ENCODE measurements around the gene SAFB. TPM values are rescaled to one million over a fixed set of nuclear protein-coding genes. Genes with fewer than 3 reads are reported as not detected.

Gene SAFB
- total RNA-seq, 1 donor from 2014 or later, result 92.9 TPM

DNA sequence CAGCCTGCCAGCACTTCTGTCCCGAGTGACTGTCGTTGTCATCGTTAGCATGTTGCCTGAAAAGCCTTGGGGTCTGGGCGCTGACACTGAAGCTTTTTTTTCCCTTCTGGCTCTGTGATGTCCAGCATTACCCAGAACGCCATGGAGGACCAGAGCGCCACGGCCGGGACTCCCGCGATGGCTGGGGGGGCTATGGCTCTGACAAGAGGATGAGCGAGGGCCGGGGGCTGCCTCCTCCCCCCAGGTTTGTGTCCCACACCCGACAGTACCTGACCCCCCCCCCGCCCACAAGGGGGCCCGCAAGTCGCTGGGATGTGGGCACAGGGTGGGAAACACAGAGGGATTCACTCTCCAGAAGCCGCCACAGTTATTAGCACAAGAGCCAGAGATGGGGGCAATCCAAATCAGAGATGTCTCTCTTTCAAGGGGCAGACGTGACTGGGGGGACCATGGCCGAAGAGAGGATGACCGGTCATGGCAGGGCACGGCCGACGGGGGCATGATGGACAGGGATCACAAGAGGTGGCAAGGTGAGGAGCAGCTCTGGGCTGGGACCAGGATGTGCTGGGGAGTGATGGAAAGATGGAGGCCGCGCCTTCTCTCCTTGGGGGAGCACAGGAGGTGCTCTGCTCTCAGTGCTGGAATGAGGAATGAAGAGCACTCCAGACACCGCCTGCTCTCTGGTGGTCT is 44.2 kb downstream of the SAFB start:
- DNase-seq (ENCODE audit: low spot score), result no peak

DNA sequence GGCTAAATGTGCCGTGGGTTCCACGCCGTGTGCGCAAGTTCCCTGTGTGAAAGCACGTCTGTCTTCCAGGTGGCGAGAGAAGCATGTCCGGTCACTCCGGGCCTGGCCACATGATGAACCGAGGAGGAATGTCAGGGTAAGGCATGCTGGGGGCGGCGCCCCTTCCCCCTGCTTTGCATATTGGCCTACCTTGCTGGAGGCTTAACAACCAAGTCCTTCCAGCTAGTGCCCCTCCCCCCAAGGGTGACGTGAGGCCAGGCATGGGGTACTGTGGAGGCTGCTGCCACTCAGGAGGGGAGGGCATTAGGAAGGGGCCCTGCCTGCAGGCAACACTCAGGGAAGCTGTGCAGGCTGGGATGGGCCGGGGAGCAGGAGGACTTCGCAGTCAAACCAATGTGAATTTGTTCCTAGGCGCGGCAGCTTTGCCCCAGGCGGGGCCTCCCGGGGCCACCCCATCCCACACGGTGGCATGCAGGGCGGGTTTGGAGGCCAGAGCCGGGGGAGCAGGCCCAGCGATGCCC is 44.9 kb downstream of the SAFB start:
- no peak for DNase-seq (ENCODE audit: low spot score)

GRCh38 chr19:5669212-5669611 is 46.3 kb downstream of the SAFB start:
- DNase-seq (ENCODE audit: low spot score), result no peak

GRCh38 chr19:5671600-5671999 is 48.7 kb downstream of the SAFB start:
- DNase-seq (ENCODE audit: low spot score), result no peak

DNA sequence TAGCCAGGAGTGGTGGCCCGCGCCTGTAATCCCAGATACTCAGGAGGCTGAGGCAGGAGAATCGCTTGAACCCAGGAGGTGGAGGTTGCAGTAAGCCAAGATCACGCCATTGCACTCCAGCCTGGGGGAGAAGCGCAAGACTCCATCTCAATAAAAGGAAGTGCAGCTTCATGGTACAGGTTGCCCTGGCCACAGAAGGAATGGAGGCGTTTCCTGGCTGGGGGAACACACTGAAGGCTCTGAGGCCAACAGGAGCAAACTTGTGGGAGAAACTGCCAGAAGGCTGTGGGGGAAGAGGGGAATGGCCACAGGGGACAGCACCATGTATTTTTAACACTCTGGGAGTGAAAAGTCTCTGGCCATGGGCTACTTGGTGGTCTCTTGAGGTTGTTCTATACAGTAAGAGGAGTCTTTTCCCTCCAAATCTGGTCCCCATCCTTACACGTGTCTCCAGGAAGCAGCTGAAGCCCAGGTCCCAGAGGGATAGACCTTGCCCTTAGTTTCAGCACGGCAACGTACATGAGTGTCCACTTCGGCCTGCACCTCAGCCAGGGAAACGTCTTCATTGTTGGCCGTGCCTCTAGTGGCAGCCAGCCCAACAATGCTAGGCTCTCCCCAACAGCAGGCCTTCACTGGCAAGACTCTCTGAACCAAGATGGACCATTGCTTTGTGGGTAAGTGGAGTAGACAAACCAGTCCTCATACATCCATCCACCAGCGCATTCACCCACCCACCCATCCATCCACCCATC is 50.0 kb downstream of the SAFB start:
- no peak for DNase-seq (ENCODE audit: low spot score)

- DNase-seq (ENCODE audit: low spot score), result no peak
Observed at GRCh38 chr19:5673752-5674151, 50.9 kb downstream of the SAFB start.

GRCh38 chr19:5674714-5675113 is 51.8 kb downstream of the SAFB start:
- no peak for DNase-seq (ENCODE audit: low spot score)

DNA sequence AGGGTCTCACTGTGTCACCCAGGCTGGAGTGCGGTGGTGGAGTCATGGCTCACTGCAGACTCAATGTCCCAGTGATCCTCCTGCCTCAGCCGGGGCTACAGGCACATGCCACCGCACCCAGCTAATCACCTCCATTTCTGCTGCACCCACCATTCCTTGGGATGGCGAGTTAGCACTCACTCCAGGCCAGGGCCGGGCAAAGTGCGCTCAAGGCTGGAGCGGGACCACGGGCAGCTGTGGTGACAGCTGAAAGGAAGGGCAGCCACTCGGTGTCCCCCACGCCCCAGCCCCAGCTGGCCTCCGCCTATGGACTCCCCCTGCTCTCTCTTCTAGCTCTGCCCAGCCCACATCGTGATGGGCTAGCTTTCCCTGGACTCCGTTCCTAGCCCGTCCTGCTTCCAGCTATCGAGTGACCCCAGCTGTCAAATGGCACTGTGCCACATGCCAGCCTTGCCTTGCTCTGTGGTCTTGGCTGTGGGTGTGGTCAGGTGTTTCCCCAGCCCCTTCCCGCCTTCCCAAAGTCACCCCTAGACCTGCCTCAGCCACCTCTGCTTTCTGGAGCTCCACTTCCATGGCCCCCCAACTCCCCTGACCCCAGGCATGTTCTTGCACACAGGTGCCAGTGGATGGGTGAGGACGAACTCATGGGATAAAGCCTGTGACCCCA is 53.4 kb downstream of the SAFB start:
- DNase-seq (ENCODE audit: low spot score), result no peak

GRCh38 chr19:5676772-5677105 is 53.9 kb downstream of the SAFB start:
- no peak for DNase-seq (ENCODE audit: low spot score)

- DNase-seq (ENCODE audit: low spot score), result no peak
Observed at GRCh38 chr19:5677136-5677535, 54.3 kb downstream of the SAFB start.

DNA sequence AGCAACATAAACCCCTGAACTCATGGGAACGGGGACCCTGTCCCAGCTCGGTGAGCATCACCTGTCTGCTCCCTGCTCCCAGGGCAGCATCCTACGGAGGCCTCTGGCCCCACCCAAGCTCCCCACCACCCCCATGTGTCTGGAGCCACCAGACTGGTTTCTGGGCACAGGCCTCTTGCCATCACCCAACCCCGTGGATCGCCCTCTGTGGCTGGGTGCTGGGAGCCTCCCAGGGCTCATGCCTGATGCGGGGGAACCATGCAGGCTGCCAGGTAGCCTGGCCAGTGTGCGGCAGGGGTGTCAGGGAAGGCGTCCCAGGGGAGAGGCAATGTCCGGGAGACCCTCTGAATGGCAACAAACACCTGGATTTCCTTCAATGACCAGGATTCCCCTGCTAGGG is 54.7 kb downstream of the SAFB start:
- DNase-seq (ENCODE audit: low spot score), result no peak

DNA sequence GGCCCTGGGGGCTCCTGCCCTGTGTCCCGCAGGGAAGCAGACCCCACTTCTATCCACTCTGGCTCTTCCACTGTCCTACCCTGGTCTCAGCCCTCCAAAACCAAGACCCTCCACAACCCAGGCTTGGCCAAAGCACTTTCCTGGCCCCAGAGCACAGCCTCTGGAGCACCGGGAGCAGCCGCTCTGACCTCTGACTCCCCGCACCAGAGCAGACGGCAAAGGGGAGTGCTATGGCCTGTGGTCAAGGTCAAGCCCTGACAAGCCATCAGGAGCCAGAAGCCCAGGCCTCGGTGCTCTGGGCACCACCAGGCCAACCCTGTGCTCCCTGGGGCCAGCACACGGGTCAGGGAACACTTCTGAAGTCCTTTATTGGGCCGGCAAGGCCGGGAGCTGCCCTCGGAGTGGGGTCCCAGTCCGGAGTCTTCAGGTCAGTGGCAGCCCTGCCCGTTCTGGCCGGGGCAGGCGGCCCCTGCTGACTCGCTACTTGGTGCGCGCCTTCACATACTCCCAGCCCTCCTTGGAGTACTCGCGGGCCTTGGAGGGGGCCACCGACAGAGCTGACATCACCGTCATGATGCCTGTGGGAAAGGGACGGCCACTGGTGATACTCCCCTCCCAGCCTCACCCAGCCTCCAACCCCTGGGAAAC is 55.3 kb downstream of the SAFB start:
- DNase-seq (ENCODE audit: low spot score), result no peak

GRCh38 chr19:5679289-5680083 is 56.6 kb downstream of the SAFB start:
- no peak for DNase-seq (ENCODE audit: low spot score)

DNA sequence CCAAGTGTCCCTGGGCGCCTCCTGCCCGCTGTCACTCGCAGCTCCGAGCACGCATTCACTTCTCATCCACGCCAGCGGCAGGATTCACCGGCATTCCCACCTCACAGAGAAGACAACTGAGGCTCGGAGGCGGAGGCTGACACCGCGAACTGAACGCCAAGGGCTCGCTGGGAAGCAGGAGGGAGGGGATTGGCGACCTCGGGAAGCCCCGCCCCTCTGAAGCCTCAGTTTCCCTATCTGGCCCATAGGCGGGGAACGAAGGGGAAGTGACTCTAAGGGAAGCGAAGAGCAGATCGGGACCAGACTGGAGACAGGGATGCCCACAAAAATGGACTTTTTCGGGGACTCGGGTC is 57.2 kb downstream of the SAFB start:
- DNase-seq (ENCODE audit: low spot score), result no peak

- peak; percentile 99 for DNase-seq (ENCODE audit: low spot score)
Observed at GRCh38 chr19:5680437-5681368, 57.8 kb downstream of the SAFB start, which contains the start of the genes HSD11B1L and MICOS13. TSS of gene HSD11B1L (plus strand) at chr19:5681027. CDS start at chr19:5684833, 3,806 bp downstream. TSS of gene MICOS13 (minus strand) at chr19:5680516. CDS start at chr19:5680486, 30 bp downstream.

- no peak for DNase-seq (ENCODE audit: low spot score)
Observed at GRCh38 chr19:5681391-5682106, 58.7 kb downstream of the SAFB start.

- no peak for DNase-seq (ENCODE audit: low spot score)
Observed at GRCh38 chr19:5682107-5682482, 59.2 kb downstream of the SAFB start.

- DNase-seq (ENCODE audit: low spot score), result no peak
Observed at GRCh38 chr19:5683177-5683886, 60.4 kb downstream of the SAFB start.

All from mucosa of gallbladder (tissue), 1 donor.